HG03520 (cell line): ENCODE measurements around the gene ZNF497.

Source experiments
- ATAC-seq: cut with Tn5 transposase; IDR thresholded peaks from one replicate; pipeline ENCODE4 v1.9.1; 2021; ENCODE audit warnings: mild to moderate bottlenecking, moderate library complexity; ENCODE audit not compliant: unreplicated experiment

ZNF497 gene

DNA sequence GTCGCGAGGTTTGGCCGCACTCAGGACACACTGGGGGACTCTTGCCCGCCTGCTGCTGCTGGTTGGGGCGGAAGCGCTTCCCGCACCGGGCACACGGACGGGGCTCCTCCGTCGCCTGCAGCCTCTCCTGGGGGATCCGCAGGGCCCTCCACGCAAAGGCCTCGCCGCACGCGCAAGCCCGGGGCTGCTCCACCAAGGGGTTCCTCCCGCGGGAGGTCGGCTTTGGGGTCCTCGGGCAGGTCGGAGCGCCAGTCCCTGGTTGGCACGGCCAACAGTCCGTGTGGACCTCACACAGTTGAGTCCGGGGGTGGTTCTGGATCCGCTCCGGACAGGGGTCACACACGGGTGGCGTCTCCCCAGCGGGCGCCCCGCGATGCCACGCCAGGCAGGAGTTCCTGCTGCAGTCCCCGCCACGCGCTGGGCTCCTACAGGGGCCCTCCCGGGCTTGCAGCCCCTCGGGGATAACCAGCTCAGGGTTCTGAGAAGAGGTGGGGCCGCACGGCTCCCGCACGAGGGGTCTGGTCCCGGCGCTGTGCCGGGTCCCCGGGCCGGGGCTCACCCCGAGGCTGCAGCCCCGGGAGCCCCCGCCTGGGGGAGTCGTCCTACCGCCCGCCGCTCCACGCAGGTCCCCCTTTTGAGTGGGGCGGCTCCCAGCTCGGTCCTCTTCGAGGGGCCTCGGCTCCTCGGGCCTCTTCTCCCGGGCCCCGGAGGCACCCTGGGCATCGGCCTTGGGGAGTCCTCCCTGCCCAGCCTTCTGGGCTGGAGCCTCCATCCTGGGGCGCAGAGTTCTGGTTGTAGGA is 6.2 kb upstream of the ZNF497 start:
- no peak for ATAC-seq

DNA sequence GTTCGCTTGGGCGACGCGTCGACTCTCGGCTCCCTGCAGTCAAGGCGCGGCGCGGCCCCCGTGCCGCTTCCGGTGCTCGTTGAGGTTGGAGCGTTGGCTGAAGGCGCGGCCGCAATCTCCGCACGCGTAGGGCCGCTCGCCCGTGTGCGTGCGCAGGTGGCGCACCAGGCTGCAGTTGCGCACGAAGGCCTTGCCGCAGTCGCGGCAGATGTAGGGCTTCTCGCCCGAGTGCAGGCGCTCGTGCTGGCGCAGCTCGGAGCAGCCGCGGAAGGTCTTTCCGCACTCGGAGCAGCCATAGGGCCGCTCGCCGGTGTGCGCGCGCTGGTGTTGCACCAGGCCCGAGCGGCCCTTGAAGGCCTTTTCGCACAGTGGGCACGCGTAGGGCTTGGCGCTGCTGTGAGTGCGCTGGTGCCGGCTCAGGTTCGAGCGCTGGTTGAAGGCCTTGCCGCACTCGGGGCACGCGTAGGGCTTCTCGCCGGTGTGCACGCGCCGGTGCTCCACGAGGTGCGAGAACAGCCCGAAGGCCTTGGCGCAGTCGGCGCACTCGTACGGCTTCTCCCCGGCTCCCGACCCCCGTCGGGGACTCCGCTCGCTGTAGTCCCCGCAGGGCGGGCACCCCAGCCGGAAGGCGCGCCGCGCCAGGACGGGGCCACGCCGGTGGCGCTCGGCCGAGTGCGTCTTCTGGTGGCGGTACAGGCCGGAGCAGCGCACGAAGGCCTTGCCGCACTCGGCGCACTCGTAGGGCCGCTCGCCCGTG is 5.3 kb upstream of the ZNF497 start:
- ATAC-seq: no peak

DNA sequence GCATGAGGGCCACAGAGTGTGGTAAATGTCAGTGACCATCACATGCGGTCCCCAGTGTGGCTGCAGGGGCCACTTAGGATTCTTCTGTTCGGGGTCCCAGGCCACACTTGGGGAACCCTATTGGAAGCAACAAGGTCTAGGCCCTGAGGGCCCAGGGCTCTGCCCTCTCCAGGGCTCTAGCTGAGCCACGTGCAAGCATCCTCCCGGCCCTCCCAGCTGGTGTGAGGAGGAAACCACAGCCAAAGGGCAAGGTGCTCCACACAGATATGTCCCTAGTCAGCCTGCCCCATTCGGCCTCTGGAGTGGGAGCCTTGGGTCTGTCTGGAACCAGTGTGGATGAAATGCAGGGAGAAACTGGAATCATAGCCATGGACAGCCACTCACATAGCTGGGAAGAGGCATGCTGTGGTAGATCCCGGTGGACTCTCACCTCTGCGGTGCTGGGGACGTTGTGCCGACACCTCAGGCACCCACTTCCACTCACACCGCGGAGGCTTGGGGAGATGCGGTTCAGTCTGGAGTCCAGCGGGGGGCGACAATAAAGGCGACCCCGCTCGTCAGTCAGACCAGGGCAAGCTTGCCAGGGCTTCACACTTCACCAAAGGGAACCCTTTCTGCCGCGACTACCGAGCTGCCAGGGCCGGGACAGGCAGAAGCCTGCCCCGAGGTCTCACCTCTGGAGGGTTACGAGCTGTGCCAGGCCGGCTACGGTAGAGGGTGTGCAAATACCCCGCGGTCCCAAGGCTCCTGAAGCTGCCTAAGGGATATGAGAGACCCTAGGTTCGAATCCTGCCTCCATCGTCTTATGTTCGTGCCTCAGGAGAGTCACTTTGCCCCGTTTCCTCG is 4.3 kb upstream of the ZNF497 start:
- no peak for ATAC-seq

DNA sequence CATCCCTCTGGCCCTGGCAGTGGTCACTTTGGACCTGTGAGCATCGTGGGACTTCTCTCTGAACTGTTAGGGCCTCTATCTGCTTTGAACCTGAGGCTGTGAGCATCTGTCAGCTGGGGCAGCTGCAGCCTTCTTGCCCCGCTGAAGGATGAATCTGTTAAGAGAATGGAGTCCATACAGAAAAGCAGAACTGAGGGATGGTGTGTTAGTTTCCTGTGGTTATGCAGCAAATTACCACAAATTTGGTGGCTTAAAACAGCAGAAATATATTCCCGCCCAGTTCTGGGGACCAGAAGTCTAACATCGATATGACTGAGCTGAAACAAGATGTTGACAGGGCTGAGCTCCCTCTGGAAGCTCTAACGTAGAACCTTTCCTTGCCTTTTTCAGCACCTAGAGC is 1.6 kb upstream of the ZNF497 start:
- ATAC-seq: no peak

GRCh38 chr19:58361900-58362271 is 665 bp downstream of the ZNF497 start:
- peak; percentile 13 for ATAC-seq

DNA sequence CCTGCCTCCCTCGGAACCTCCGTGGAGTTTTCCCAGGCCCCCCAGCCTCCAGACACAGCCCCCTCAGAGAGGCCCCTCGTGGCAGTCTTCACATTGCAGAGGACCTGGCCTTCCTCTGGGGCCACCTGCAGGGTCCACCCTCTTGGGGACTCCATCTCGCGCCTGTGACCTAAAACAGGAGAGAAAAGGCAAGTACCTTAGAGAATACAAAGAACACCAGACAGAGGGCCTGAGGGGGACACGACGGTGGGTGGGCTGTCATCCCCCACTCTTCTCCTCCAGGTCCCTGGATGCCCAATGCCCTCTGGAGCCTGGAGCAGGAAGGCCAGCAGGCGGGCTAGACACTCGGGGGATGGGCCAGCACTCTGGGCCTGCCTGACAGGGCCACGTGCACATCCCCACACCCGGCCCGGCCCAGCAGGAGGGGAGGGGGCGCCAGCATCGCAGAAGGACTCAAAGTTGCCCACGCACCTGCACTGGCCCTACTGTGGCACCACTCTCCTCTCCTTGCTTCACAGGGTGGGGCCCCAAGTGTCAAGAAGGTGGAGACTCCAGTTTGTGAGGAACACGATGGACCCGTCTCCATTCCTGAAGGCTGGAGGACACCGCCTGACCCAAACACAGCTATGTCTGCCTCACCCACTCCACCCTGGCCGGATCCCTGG is 4.9 kb downstream of the ZNF497 start:
- no peak for ATAC-seq

DNA sequence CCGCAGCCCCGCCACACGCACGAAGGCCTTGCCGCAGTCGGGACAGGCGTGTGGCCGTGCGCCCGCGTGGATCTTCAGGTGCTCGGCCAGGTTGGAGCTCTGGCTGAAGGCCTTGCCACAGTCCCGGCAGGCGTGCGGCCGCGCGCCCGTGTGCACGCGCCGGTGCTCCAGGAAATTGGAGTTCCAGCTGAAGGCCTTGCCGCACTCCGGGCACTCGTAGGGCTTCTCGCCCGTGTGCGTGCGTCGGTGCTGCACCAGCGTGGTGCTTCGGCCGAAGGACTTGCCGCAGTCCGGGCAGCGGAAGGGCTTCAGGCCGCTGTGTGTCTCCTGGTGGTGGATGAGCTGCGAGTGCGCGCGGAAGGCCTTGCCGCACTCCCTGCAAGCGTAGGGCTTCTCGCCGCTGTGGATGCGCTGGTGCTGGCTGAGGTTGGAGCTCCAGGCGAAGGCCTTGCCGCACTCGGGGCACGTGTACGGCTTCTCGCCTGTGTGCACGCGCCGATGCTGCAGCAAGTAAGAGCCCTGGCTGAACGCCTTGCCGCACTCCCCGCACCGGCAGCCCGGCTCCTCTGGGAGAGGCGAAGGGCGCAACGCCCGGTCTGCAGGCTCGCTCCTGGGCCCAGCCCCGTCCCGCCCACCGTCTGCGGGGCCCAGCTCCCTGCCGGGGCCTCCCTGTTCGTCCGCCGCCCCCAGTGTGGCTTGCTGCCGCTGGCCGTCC is 5.6 kb downstream of the ZNF497 start:
- ATAC-seq: no peak

- ATAC-seq: no peak
Measured at GRCh38 chr19:58355908-58356765, 6.4 kb downstream of the ZNF497 start.

GRCh38 chr19:58355215-58355796 is 7.2 kb downstream of the ZNF497 start:
- no peak for ATAC-seq

DNA sequence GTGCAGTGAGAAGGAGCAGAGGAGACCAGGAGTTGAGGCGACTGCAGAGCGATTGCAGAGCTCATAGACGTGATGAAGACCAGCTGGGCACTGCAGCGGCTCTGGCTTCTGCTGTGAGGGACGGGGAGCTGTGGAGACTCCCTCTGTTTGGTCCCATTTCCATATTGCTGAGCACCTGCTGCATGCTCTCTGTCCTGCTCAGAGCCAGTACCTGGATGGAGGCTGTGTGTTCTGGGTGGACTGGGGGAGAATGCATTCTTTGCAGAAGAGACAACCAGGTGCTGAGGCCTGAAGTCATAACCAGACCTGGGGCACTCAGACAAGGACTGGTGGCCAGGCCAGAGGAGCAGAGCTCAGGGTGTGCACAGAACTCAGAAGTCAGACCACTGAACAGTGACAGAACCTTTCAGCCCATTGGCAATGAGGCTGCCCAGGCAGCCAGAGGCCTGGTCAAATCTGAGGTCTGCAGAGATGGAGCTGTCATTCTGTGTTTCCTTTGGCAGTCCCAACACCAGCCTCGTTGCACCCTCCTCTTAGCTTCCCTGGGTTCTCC is 8.0 kb downstream of the ZNF497 start:
- ATAC-seq: no peak

DNA sequence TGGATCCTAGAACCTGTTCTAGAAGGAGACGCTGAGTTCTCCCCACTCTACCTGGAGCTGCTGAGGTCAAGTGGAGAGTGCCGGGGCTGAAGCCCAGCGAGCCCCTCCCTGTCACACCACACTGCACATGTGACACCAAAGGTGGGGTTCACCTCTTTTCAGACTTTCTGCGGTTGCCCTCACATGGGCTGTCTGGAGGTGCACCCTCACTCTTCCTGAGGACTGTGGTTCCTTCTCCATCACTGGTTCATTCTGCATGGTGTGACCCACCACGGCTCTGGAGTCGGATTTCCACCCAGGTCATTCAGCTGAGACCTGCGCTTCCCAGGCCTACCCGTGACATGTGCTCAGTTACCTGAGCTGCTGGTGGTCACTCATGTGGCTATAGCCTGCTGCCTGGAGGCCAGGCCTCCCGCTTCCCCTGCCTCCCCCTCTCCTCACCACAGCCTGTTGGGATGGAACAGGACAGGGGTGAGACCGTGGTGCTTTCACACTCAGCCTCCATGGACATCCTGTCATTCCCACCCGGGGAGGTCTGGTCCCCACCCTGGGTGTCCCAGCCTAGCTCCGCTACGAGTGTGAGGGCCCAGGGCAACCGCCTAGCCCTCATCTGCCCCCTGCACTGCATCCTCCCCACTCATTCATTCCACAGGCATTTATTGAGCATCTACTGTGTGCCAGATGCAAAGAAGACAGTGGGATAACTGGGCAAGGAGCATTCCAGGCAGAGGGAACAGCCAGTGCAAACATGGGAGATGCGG is 8.7 kb downstream of the ZNF497 start:
- ATAC-seq: no peak

DNA sequence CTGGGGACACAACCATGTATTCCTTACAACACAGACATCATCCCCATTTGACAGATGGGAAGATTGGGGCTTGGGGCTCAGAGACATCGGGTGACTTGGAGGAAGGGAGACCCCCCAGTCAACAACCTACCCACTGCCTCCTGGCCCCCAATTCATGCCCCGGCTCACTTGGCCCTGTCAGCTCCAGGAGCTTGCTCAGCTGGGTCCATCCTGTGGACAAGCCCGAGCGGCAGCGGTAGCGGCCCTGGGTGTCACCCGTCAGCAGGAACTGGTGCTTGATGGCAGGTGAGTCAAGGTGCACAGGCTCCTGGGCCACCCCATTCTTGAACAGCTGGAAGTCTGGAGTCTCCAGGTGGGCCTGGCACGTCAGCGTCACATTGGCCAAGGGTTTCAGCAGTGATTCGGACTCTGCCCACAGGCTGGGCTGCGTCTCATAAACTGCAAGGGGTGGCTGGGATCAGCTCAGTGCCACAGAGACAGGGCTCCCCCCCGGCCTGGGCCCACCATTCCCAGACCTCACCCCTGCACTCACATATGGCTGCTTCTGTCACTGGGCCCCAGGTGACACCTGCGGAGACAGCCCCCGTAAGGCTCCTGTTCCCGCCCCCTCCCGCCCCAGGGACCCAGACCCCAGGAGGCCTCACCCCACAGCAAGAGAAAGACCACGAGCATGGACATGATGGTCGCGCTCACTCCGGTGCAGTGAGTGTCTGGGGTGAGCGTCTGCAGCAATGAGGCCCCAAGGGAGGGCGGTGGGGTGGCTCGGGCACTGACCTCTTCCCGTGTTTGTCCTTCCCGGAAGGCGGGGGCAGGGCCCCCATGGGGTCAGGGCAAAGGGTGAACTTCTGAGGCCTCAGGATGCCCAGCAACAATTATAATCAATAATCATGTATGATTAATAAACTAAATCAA is 9.5 kb downstream of the ZNF497 start, which contains the start of gene A1BG:
Gene A1BG, minus strand, starts transcription at position 733 of the 912 bp plus-strand sequence. Its CDS starts 55 bp downstream, at position 678.
- ATAC-seq: no peak

DNA sequence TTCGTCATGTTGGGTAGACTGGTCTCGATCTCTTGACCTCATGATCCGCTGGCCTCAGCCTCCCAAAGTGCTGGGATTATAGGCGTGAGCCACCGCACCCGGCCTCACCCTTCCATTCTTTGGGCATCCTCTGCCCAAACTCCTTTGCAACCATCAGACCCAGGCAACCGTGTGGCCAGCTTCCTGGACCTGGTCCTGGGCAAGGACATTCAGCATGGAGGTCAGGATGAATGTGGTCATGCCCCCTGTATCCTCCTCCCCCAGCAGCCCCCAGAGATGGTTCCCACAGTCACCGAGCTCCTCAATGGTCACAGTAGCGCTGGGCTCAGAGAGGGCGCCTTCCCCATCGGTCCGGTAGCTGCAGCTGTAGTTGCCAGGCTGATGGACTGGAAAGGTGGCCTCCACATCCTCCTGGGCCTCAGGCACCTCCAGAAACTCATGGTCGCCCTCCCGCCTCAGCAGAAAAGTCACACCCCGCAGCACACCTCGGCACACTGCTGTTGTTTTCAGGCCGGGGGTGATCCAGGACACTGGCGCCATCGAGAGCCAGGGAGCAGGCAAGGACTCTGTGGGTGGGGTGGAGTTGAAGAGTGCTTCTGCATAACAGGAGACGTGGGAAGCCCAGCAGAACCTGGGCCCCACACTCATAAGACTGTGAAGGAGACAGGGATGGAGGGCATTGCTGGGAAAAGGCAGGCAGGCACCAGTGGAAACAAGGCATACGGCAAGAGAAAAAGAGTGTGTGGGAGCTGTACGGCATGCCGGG is 10.4 kb downstream of the ZNF497 start:
- no peak for ATAC-seq

- no peak for ATAC-seq
Measured at GRCh38 chr19:58351558-58351878, 11.0 kb downstream of the ZNF497 start.

DNA sequence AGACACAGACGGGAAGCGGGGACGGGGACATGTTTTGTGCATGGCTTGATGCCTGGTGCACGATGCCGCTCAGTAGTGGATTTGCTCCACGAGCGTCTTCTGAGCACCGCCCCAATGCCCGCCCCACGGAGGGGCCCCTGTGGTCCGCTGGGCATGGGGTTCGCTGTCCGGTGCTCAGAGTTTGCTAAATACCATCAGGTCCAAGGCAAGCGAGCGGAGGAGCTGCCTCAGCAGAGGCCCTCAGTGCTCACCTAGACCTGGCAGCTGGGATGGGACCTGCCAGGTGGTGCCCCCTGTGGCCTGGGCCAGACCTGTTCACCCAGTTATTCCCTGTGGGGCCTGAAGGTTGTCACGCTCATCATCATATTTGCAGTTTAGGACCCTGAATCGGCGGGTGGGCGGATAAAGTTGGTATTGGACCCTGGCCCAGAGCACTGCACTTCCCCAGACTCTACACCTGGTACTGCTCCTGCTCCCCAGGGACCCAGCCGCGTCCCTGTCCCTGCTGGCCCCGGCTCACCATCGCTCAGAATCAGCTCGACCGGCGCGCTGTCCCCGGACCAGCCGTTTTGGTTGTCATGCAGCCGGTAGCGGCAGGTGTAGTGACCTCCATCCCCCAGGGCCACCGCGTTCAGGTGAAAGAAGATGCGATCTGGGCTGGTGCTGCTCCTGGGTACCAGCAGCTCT is 11.5 kb downstream of the ZNF497 start:
- ATAC-seq: no peak
